Type B pancreatic cell (in vitro differentiated cells): Measurements from ENCODE around the gene RAPGEFL1. TPM values are rescaled to one million over a fixed set of nuclear protein-coding genes. Genes with fewer than 3 reads are reported as not detected.
"Not testable (repeated sequence)": the region's sequence is repeated elsewhere in the genome, so short reads cannot be mapped to it uniquely, and the experiment has no call there.

Source experiments
- DNase-seq: peaks from one replicate; pipeline ENCODE4 v3.0.0; 2021; ENCODE audit warnings: mixed read lengths; ENCODE audit not compliant: unreplicated experiment; ENCODE audit errors: extremely low spot score
- H3K27ac Mint-ChIP-seq: 2 replicates; pipeline ENCODE4 v1.8.0; 2021; ENCODE audit warnings: mild to moderate bottlenecking, mixed read lengths
- H3K27me3 Mint-ChIP-seq: 2 replicates; pipeline ENCODE4 v1.8.0; 2021; ENCODE audit warnings: mixed read lengths
- H3K36me3 Mint-ChIP-seq: 2 replicates; pipeline ENCODE4 v1.8.0; 2021; ENCODE audit warnings: mixed read lengths
- H3K4me1 Mint-ChIP-seq: one replicate; pipeline ENCODE4 v1.8.0; 2021; ENCODE audit warnings: mixed read lengths; ENCODE audit not compliant: unreplicated experiment
- H3K4me3 Mint-ChIP-seq: 2 replicates; pipeline ENCODE4 v1.8.0; 2021; ENCODE audit warnings: mild to moderate bottlenecking, mixed read lengths
- H3K9me3 Mint-ChIP-seq: 2 replicates; pipeline ENCODE4 v1.8.0; 2021; ENCODE audit warnings: mixed read lengths
- total RNA-seq: library from RNA; stranded (reverse); gene quantifications from 2 replicates; pipeline ENCODE4 v1.2.1, GENCODE V29; 2021; ENCODE audit warnings: low replicate concordance
- TF ChIP-seq, protein P1 (sequence below): fragments of 200-600 bp; sonication (generic); conservative IDR thresholded peaks from 2 replicates; pipeline ENCODE4 v1.5.0; 2021; ENCODE audit warnings: antibody characterized with exemption, mild to moderate bottlenecking

The RAPGEFL1 gene
- total RNA-seq, 1 donor from 2014 or later = 18.6 TPM

DNA sequence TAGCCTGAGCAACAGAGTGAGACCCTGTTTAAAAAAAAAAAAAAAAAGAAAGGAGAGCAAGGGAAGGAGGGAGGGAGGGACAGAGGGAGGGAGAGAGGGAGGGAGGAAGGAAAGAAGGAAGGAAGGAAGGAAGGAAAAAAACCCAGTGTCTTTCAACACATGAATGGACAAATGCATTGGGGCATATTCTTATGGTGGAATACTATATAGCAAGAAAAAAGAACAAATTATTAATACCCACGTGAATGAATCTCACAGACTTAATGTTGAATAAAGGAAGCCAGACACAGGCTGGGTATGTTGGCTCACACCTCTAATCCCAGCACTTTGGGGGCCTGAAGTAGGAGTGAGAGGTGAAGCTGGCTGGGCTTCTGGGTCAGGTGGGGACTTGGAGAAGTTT, 20.3 kb downstream of the RAPGEFL1 start:
- Mint-ChIP-seq H3K36me3 (no peaks in the 10 kb centered on the region), H3K9me3 (no peaks in the 10 kb centered on the region), H3K4me3 (no peak overlapping the region), H3K4me1 (peaks cover 4% of the 10 kb centered on the region), H3K27ac (no peak overlapping the region), H3K27me3 (no peaks in the 10 kb centered on the region)
- no peak for DNase-seq
- TF ChIP-seq, protein P1, sequence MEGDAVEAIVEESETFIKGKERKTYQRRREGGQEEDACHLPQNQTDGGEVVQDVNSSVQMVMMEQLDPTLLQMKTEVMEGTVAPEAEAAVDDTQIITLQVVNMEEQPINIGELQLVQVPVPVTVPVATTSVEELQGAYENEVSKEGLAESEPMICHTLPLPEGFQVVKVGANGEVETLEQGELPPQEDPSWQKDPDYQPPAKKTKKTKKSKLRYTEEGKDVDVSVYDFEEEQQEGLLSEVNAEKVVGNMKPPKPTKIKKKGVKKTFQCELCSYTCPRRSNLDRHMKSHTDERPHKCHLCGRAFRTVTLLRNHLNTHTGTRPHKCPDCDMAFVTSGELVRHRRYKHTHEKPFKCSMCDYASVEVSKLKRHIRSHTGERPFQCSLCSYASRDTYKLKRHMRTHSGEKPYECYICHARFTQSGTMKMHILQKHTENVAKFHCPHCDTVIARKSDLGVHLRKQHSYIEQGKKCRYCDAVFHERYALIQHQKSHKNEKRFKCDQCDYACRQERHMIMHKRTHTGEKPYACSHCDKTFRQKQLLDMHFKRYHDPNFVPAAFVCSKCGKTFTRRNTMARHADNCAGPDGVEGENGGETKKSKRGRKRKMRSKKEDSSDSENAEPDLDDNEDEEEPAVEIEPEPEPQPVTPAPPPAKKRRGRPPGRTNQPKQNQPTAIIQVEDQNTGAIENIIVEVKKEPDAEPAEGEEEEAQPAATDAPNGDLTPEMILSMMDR = no peak

DNA sequence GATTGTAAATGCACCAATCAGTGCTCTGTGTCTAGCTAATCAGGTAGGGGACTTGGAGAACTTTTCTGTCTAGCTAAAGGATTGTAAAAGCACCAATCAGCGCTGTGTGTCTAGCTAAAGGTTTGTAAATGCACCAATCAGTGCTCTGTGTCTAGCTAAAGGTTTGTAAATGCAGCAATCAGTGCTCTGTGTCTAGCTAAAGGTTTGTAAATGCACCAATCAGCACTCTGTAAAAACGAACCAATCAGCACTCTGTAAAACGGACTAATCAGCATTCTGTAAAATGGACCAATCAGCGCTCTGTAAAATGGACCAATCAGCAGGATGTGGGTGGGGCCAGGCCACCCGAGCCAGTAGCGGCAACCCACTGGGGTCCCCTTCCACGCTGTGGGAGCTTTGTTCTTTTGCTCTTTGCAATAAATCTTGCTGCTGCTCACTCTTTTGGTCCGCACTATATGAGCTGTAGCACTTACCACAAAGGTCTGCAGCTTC, 20.7 kb downstream of the RAPGEFL1 start:
- not testable (repeated sequence) for DNase-seq, H3K9me3 Mint-ChIP-seq, H3K4me3 Mint-ChIP-seq, H3K4me1 Mint-ChIP-seq, H3K27ac Mint-ChIP-seq, H3K36me3 Mint-ChIP-seq, H3K27me3 Mint-ChIP-seq

DNA sequence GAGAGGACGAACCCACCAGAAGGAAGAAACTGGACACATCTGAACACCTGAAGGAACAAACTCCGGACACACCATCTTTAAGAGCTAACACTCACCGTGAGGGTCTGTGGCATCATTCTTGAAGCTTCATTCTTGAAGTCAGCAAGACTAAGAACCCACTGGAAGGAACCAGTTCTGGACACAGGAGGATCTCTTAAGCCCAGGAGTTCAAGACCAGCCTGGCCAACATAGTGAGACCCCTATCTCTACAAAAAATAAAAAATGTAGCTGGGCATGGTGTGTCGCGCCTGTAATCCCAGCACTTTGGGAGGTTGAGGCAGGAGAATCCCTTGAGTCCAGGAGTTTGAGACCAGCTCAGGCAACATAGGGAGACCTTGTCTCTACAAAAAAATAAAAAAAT, 21.3 kb downstream of the RAPGEFL1 start:
- Mint-ChIP-seq H3K9me3 (no peaks in the 10 kb centered on the region), H3K27ac (no peak overlapping the region), H3K36me3 (no peaks in the 10 kb centered on the region), H3K4me1 (peaks cover 4% of the 10 kb centered on the region), H3K4me3 (no peak overlapping the region), H3K27me3 (no peaks in the 10 kb centered on the region)
- TF ChIP-seq, protein P1 = no peak
- DNase-seq = no peak

DNA sequence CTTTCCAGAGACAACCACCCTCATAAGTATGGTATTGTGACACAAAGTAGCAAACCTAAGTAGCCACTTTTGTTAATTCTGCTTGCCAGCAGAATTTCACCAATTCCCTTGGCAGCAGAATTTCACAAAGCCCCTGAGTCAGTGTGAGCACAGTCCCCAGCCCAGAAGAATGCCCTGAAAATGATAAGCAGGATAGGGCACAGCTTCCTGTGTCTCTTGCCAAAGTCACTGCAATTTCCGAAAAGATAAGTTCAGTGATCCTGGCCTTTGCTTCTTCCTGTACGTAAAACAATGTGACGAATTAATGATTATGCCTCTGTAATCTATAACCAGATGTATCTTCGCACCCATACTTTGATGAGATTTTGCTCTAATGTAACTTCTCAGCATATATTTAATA, 25.9 kb downstream of the RAPGEFL1 start:
- no peak overlapping the region for H3K4me3 Mint-ChIP-seq
- H3K36me3 Mint-ChIP-seq = no peaks in the 10 kb centered on the region
- peaks cover 4% of the 10 kb centered on the region for H3K4me1 Mint-ChIP-seq
- no peaks in the 10 kb centered on the region for H3K27me3 Mint-ChIP-seq
- H3K9me3 Mint-ChIP-seq = no peaks in the 10 kb centered on the region
- DNase-seq = no peak
- TF ChIP-seq, protein P1 = no peak
- no peak overlapping the region for H3K27ac Mint-ChIP-seq

DNA sequence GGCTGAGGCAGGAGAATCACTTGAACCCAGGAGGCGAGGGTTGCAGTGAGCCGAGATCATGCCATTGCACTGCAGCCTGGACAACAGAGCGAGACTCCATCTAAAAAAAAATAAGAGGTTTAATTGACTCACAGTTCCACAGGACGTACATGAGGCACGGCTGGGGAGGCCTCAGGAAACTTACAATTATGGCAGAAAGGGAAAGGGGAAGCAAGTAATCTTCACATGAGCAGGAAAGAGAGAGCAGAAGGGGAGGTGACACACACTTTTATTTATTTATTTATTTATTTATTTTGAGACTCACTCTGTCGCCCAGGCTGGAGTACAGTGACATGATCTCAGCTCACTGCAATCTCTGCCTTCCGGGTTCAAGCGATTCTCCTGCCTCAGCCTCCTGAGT, 28.9 kb downstream of the RAPGEFL1 start:
- not testable (repeated sequence) for H3K27me3 Mint-ChIP-seq, H3K27ac Mint-ChIP-seq, H3K9me3 Mint-ChIP-seq, H3K4me1 Mint-ChIP-seq, DNase-seq, H3K36me3 Mint-ChIP-seq, H3K4me3 Mint-ChIP-seq

DNA sequence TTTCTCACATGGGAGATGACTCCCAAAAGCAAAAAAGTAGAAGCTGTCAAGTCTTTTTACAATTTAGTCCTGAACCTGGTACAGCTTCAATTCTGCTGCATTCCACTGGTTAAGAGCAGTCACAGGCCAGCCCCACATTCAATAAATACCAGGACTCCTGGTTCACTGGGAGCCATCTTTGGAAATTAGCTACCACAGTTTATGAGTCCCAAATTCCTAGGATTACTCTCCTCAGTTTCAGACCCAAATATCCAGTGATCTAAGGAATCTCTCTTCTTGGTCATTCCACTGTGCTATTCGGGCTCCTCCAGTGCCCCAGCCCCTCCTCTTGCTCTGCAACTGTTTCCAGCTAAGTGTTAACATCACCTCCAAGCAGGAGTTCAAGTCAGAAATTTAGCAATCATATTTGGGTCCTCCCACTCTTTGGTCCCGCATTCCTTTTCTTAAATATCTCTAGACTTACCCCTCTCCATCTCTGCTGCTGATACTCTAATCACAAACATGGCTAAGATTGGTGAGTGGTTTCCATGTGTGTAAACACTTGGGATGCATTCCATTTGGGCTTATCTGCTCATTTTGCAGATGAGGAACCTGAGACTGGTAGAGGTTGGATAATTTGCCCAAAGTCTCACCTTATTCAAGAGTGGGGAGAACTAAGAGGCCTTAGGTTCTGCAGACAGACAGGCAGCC, 32.3 kb downstream of the RAPGEFL1 start:
- no peaks in the 10 kb centered on the region for H3K27me3 Mint-ChIP-seq
- no peaks in the 10 kb centered on the region for H3K9me3 Mint-ChIP-seq
- H3K4me1 Mint-ChIP-seq = no peaks in the 10 kb centered on the region
- no peak overlapping the region for H3K4me3 Mint-ChIP-seq
- TF ChIP-seq, protein P1 = no peak
- DNase-seq = no peak
- H3K36me3 Mint-ChIP-seq = no peaks in the 10 kb centered on the region
- no peak overlapping the region for H3K27ac Mint-ChIP-seq

DNA sequence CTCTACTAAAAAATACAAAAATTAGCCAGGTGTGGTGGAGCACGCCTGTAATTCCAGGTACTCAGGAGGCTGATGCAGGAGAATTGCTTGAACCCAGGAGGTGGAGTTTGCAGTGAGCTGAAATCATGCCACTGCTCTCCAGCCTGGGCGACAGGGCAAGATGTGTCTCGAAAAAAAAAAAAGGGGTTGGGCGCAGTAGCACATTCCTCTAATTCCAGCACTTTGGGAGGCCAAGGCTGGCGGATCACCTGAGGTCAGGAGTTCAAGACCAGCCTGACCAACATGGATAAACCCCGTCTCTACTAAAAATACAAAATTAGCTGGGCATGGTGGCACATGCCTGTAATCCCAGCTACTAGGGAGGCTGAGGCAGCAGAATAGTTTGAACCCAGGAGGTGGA, 36.6 kb downstream of the RAPGEFL1 start:
- not testable (repeated sequence) for H3K27me3 Mint-ChIP-seq, H3K4me3 Mint-ChIP-seq

More for the DNA sequence above, 36.6 kb downstream of the RAPGEFL1 start:
- not testable (repeated sequence) for H3K9me3 Mint-ChIP-seq, H3K27ac Mint-ChIP-seq, DNase-seq, H3K36me3 Mint-ChIP-seq, H3K4me1 Mint-ChIP-seq
